K562 (cell line): ENCODE data around the gene UTP11. TPM values are rescaled to one million over a fixed set of nuclear protein-coding genes. Genes with fewer than 3 reads are reported as not detected.

ENCODE experiments used
- BCLAF1 ChIP-seq, 2 experiments: fragments of 450-650 bp in 1 of 2; IDR thresholded peaks; 2 replicates each; pipeline ENCODE4 v1.6.1; 2011 to 2017; ENCODE audit warnings: low read depth in 2 of 2, antibody characterized with exemption in 1 of 2, borderline replicate concordance in 1 of 2, low read length in 1 of 2, mild to moderate bottlenecking in 1 of 2, mixed read lengths in 1 of 2; ENCODE audit not compliant: control insufficient read depth in 1 of 2
- CCNT2 ChIP-seq: IDR thresholded peaks from 2 replicates; pipeline ENCODE4 v1.6.1; 2011; ENCODE audit warnings: borderline replicate concordance, low read depth, mild to moderate bottlenecking, moderate library complexity, mixed read lengths, low read length; ENCODE audit not compliant: insufficient read length; ENCODE audit errors: extremely low read depth
- CHD2 ChIP-seq: IDR thresholded peaks from 2 replicates; pipeline ENCODE4 v1.6.1; 2011; ENCODE audit warnings: low read depth, low read length
- CREM ChIP-seq: IDR thresholded peaks from 2 replicates; pipeline ENCODE4 v1.6.1; 2014; ENCODE audit warnings: antibody characterized with exemption, low read depth
- HLTF ChIP-seq: fragments of 450-650 bp; IDR thresholded peaks from 2 replicates; pipeline ENCODE4 v1.6.1; 2016
- HSF4 ChIP-seq: fragments of 250-450 bp; sonication (Bioruptor Pico); IDR thresholded peaks from 2 replicates; pipeline ENCODE4 v2.1.2; 2022; ENCODE audit warnings: mild to moderate bottlenecking, moderate library complexity, borderline replicate concordance
- NFRKB ChIP-seq: fragments of 450-650 bp; IDR thresholded peaks from 2 replicates; pipeline ENCODE4 v1.6.1; 2016; ENCODE audit warnings: low read depth
- PML ChIP-seq: IDR thresholded peaks from 2 replicates; pipeline ENCODE4 v1.6.1; 2012; ENCODE audit warnings: low read length, inconsistent platforms
- POLR2AphosphoS2 ChIP-seq: IDR thresholded peaks from 2 replicates; pipeline ENCODE4 v1.6.1; 2012; ENCODE audit warnings: low read length, improper control_type of control experiment
- POLR2AphosphoS5 ChIP-seq: IDR thresholded peaks from 2 replicates; pipeline ENCODE4 v1.6.1; 2011; ENCODE audit warnings: mild to moderate bottlenecking, low read depth, low read length, moderate library complexity; ENCODE audit not compliant: control insufficient read depth, insufficient read depth
- POLR3A ChIP-seq: IDR thresholded peaks from 2 replicates; pipeline ENCODE4 v1.6.1; 2011; ENCODE audit warnings: borderline replicate concordance, mild to moderate bottlenecking, moderate library complexity; ENCODE audit not compliant: insufficient read length, insufficient read depth; ENCODE audit errors: extremely low read depth
- RFX5 ChIP-seq: IDR thresholded peaks from 2 replicates; pipeline ENCODE4 v1.6.1; 2011; ENCODE audit warnings: low read depth, mild to moderate bottlenecking, improper control_type of control experiment, low read length
- SLC30A9 ChIP-seq: fragments of 250-450 bp; sonication (Bioruptor Pico); IDR thresholded peaks from 2 replicates; pipeline ENCODE4 v1.8.0; 2022; ENCODE audit warnings: mild to moderate bottlenecking, moderate library complexity
- STAT5A ChIP-seq: IDR thresholded peaks from 2 replicates; pipeline ENCODE4 v1.6.1; 2012; ENCODE audit warnings: low read length, inconsistent platforms, borderline replicate concordance
- ZFP36 ChIP-seq: fragments of 150-350 bp; IDR thresholded peaks from 2 replicates; pipeline ENCODE4 v1.6.1; 2018; ENCODE audit warnings: low read length, low read depth; ENCODE audit not compliant: partially characterized antibody
- ZNF57 ChIP-seq: fragments of 450-650 bp; formaldehyde crosslinking; IDR thresholded peaks from 2 replicates; pipeline ENCODE4 v1.4.0; 2020; ENCODE audit warnings: mild to moderate bottlenecking, moderate library complexity
- ZNF707 ChIP-seq: fragments of 250-450 bp; sonication (Bioruptor Pico); conservative IDR thresholded peaks from 2 replicates; pipeline ENCODE4 v1.8.0; 2022; ENCODE audit warnings: inconsistent platforms, mild to moderate bottlenecking, moderate library complexity
- polyA plus RNA-seq, 8 experiments: library from polyadenylated mRNA; depleted of rRNA in 4 of 8; stranded (reverse) in 5 of 8; unstranded in 3 of 8; fragments of >200 nt; fragmentation: Nextera tagmentation in 2 of 8; fragmentation: Illumina TruSeq in 1 of 8; extraction: Ambion mirVana in 2 of 8; extraction: Trizol in 1 of 8; gene quantifications; 2 replicates each; pipeline versions ENCODE4 v1.2.1 to v1.2.3, GENCODE V29; 2011 to 2014; ENCODE audit warnings: inconsistent platforms in 1 of 8, missing spikeins in 1 of 8
- total RNA-seq, 7 experiments: library from RNA; depleted of rRNA in 6 of 7; stranded (reverse); fragments of >200 nt in 6 of 7; fragmentation: Illumina TruSeq in 2 of 7; extraction: Trizol in 2 of 7; gene quantifications; 2 replicates each; pipeline versions ENCODE4 v1.2.1 to v1.2.3, GENCODE V29; 2011 to 2021; ENCODE audit warnings: low replicate concordance in 1 of 7
- TF ChIP-seq, protein P1 (sequence below): fragments of 250-450 bp; sonication (Bioruptor Pico); IDR thresholded peaks from 2 replicates; pipeline ENCODE4 v1.5.0; 2020; ENCODE audit warnings: mild to moderate bottlenecking
- TF ChIP-seq, protein P2 (sequence below): sonication (generic); formaldehyde crosslinking; IDR thresholded peaks from 2 replicates; pipeline ENCODE4 v1.8.0; 2022; ENCODE audit warnings: missing genetic modification reagents, mild to moderate bottlenecking, borderline replicate concordance
- TF ChIP-seq, protein P3 (sequence below): sonication (generic); formaldehyde crosslinking; IDR thresholded peaks from 2 replicates; pipeline ENCODE4 v1.8.1; 2023; ENCODE audit warnings: mild to moderate bottlenecking, missing genetic modification reagents

Gene UTP11
- total and polyA plus RNA-seq, 9 of the 15 experiments (the other 6 are each of a cell fraction or from before 2014, with no cell fraction given) = 91.1 to 378 (median 221) TPM

- TF ChIP-seq BCLAF1 (IDR thresholded peaks at IDR 0.05; ENCODE audit: borderline replicate concordance in 1 of 2, control insufficient read depth in 1 of 2, low read depth in 2 of 2, low read length in 1 of 2) (peak in 1 of 2 experiments; percentile 87; a peak in 1 of 4 replicates), STAT5A (peak; percentile 84), CCNT2 (peak; percentile 80), SLC30A9 (no peak), ZFP36 (no peak), POLR2AphosphoS2 (no peak; the same call in 1 of the 2 replicates), CREM (peak; percentile 83), POLR2AphosphoS5 (peak; percentile 86), ZNF707 (CRISPR knock-in tag) (no peak), PML (peak; percentile 82), RFX5 (no peak), ZNF57 (peak; percentile 51), NFRKB (peak; percentile 87), HLTF (no peak), POLR3A (no peak), HSF4 (CRISPR knock-in tag) (peak; percentile 65; the same call in 1 of the 2 replicates), CHD2 (no peak)
- TF ChIP-seq, protein P1, sequence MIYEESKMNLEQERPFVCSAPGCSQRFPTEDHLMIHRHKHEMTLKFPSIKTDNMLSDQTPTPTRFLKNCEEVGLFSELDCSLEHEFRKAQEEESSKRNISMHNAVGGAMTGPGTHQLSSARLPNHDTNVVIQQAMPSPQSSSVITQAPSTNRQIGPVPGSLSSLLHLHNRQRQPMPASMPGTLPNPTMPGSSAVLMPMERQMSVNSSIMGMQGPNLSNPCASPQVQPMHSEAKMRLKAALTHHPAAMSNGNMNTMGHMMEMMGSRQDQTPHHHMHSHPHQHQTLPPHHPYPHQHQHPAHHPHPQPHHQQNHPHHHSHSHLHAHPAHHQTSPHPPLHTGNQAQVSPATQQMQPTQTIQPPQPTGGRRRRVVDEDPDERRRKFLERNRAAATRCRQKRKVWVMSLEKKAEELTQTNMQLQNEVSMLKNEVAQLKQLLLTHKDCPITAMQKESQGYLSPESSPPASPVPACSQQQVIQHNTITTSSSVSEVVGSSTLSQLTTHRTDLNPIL (CRISPR knock-in tag) = no peak
- TF ChIP-seq, protein P2, sequence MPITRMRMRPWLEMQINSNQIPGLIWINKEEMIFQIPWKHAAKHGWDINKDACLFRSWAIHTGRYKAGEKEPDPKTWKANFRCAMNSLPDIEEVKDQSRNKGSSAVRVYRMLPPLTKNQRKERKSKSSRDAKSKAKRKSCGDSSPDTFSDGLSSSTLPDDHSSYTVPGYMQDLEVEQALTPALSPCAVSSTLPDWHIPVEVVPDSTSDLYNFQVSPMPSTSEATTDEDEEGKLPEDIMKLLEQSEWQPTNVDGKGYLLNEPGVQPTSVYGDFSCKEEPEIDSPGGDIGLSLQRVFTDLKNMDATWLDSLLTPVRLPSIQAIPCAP (CRISPR knock-in tag) = no peak
- TF ChIP-seq, protein P3, sequence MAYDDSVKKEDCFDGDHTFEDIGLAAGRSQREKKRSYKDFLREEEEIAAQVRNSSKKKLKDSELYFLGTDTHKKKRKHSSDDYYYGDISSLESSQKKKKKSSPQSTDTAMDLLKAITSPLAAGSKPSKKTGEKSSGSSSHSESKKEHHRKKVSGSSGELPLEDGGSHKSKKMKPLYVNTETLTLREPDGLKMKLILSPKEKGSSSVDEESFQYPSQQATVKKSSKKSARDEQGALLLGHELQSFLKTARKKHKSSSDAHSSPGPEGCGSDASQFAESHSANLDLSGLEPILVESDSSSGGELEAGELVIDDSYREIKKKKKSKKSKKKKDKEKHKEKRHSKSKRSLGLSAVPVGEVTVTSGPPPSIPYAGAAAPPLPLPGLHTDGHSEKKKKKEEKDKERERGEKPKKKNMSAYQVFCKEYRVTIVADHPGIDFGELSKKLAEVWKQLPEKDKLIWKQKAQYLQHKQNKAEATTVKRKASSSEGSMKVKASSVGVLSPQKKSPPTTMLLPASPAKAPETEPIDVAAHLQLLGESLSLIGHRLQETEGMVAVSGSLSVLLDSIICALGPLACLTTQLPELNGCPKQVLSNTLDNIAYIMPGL = 0 out of 2 replicates have a peak, but pooled peaks have one; percentile 6
Observed at GRCh38 chr1:37999430-38000232, 12.9 kb upstream of the UTP11 start (continued).
